Neural cell (in vitro differentiated cells): ENCODE measurements around the gene PRKAG2. TPM values are rescaled to one million over a fixed set of nuclear protein-coding genes. Genes with fewer than 3 reads are reported as not detected.
"Not testable (repeated sequence)": the region's sequence is repeated elsewhere in the genome, so short reads cannot be mapped to it uniquely, and the experiment has no call there.

Experiments
- H2AFZ ChIP-seq: fragments of 200-600, 300-800 bp; sonication (generic), shearing (Covaris generic); 2 replicates; pipeline ENCODE4 v1.6.0; 2014; ENCODE audit warnings: low read depth, mild to moderate bottlenecking, antibody characterized with exemption, low read length, moderate library complexity
- H3F3A ChIP-seq: fragments of 200-600 bp; shearing (Covaris generic); 2 replicates; pipeline ENCODE4 v1.6.1; 2016; ENCODE audit warnings: mild to moderate bottlenecking, moderate library complexity, mixed read lengths, antibody characterized with exemption, low read length; ENCODE audit not compliant: insufficient read depth, poor library complexity, severe bottlenecking
- H3K27ac ChIP-seq: fragments of 200-600, 300-800 bp; sonication (generic), shearing (Covaris generic); 2 replicates; pipeline ENCODE4 v1.5.1; 2014; ENCODE audit warnings: mild to moderate bottlenecking, low read length, moderate library complexity
- H3K27me3 ChIP-seq: fragments of 300-800, 200-600 bp; sonication (generic), shearing (Covaris generic); 2 replicates; pipeline ENCODE4 v1.6.0; 2014; ENCODE audit warnings: mild to moderate bottlenecking, low read depth, low read length, moderate library complexity; ENCODE audit not compliant: insufficient read depth
- H3K36me3 ChIP-seq: fragments of 300-800, 200-600 bp; sonication (generic), shearing (Covaris generic); 2 replicates; pipeline ENCODE4 v1.5.1; 2014; ENCODE audit warnings: mild to moderate bottlenecking, antibody characterized with exemption, low read length, moderate library complexity; ENCODE audit not compliant: insufficient read depth
- H3K4me2 ChIP-seq: fragments of 300-800, 200-600 bp; sonication (generic), shearing (Covaris generic); 2 replicates; pipeline ENCODE4 v1.6.0; 2014; ENCODE audit warnings: mild to moderate bottlenecking, low read length
- H3K4me3 ChIP-seq: fragments of 300-800, 200-600 bp; sonication (generic), shearing (Covaris generic); 2 replicates; pipeline ENCODE4 v1.5.1; 2014; ENCODE audit warnings: mild to moderate bottlenecking, low read length, moderate library complexity
- H3K79me2 ChIP-seq: fragments of 200-600 bp; shearing (Covaris generic); replicated peaks from 2 replicates; pipeline ENCODE4 v1.6.0; 2014; ENCODE audit warnings: mild to moderate bottlenecking, low read length, moderate library complexity; ENCODE audit not compliant: insufficient read depth
- H3K9ac ChIP-seq: fragments of 300-800, 200-600 bp; sonication (generic), shearing (Covaris generic); 2 replicates; pipeline ENCODE4 v1.6.1; 2016; ENCODE audit warnings: mild to moderate bottlenecking, low read length, mixed read lengths
- H3K9me2 ChIP-seq: fragments of 200-600 bp; shearing (Covaris generic); 2 replicates; pipeline ENCODE4 v1.6.1; 2016; ENCODE audit warnings: mild to moderate bottlenecking, low read length, mixed read lengths; ENCODE audit not compliant: insufficient read depth
- H3K9me3 ChIP-seq: fragments of 200-600, 300-800 bp; sonication (generic), shearing (Covaris generic); 2 replicates; pipeline ENCODE4 v1.6.1; 2016; ENCODE audit warnings: mild to moderate bottlenecking, mixed run types, low read length, moderate library complexity, mixed read lengths
- H4K20me1 ChIP-seq: fragments of 200-600 bp; shearing (Covaris generic); 2 replicates; pipeline ENCODE4 v1.6.1; 2016; ENCODE audit warnings: mild to moderate bottlenecking, mixed run types; ENCODE audit not compliant: insufficient read depth
- CTCF ChIP-seq: fragments of 450-650 bp; IDR thresholded peaks from 2 replicates; pipeline ENCODE4 v1.5.1; 2014; ENCODE audit warnings: antibody characterized with exemption, mild to moderate bottlenecking, moderate library complexity; ENCODE audit not compliant: poor library complexity, severe bottlenecking
- EP300 ChIP-seq: fragments of 450-650 bp; conservative IDR thresholded peaks from 2 replicates; pipeline ENCODE4 v1.6.1; 2014; ENCODE audit warnings: antibody characterized with exemption, mild to moderate bottlenecking, moderate library complexity; ENCODE audit not compliant: poor library complexity, severe bottlenecking
- EZH2 ChIP-seq: fragments of 200-600, 300-800 bp; shearing (Covaris generic), sonication (generic); IDR thresholded peaks from 2 replicates; pipeline ENCODE4 v1.6.1; 2014; ENCODE audit warnings: antibody characterized with exemption, low read length, borderline replicate concordance, mild to moderate bottlenecking; ENCODE audit not compliant: insufficient read depth, poor library complexity, severe bottlenecking
- MXI1 ChIP-seq: fragments of 450-650 bp; conservative IDR thresholded peaks from 2 replicates; pipeline ENCODE4 v1.6.1; 2014; ENCODE audit warnings: antibody characterized with exemption, mild to moderate bottlenecking; ENCODE audit not compliant: poor library complexity, severe bottlenecking
- POLR2AphosphoS5 ChIP-seq: IDR thresholded peaks from 2 replicates; pipeline ENCODE4 v1.6.1; 2012
- RAD21 ChIP-seq: fragments of 450-650 bp; conservative IDR thresholded peaks from 2 replicates; pipeline ENCODE4 v1.6.1; 2014; ENCODE audit warnings: antibody characterized with exemption, mild to moderate bottlenecking, moderate library complexity
- REST ChIP-seq: IDR thresholded peaks from 2 replicates; pipeline ENCODE4 v1.6.1; 2012; ENCODE audit warnings: borderline replicate concordance
- SMC3 ChIP-seq: fragments of 450-650 bp; conservative IDR thresholded peaks from 2 replicates; pipeline ENCODE4 v1.6.1; 2014; ENCODE audit warnings: antibody characterized with exemption, mild to moderate bottlenecking, moderate library complexity; ENCODE audit not compliant: poor library complexity
- TAF1 ChIP-seq: IDR thresholded peaks from 2 replicates; pipeline ENCODE4 v1.6.1; 2012; ENCODE audit warnings: low read depth
- polyA plus RNA-seq: library from polyadenylated mRNA; depleted of rRNA; stranded (reverse); fragments of >200 nt; gene quantifications from 2 replicates; pipeline ENCODE4 v1.2.3, GENCODE V29; 2014

The PRKAG2 gene
- polyA plus RNA-seq, 1 donor from 2014 or later, result 22.9 TPM

GRCh38 chr7:151874479-151874878, 2.4 kb downstream of the PRKAG2 start:
- not testable (repeated sequence) for H3K4me3 ChIP-seq, H2AFZ ChIP-seq, H4K20me1 ChIP-seq, H3K36me3 ChIP-seq, H3F3A ChIP-seq, H3K9me2 ChIP-seq, H3K4me2 ChIP-seq, H3K9me3 ChIP-seq, H3K9ac ChIP-seq, H3K79me2 ChIP-seq, H3K27ac ChIP-seq
- peaks cover 41% of the 10 kb centered on the region for H3K27me3 ChIP-seq

GRCh38 chr7:151873402-151873965, 3.4 kb downstream of the PRKAG2 start:
- H3F3A ChIP-seq, result no peaks in the 10 kb centered on the region

GRCh38 chr7:151872531-151873401, 4.1 kb downstream of the PRKAG2 start:
- Histone ChIP-seq H4K20me1 (no peaks in the 10 kb centered on the region), H3K9me3 (no peaks in the 10 kb centered on the region), H3K4me3 (no peak overlapping the region), H3K27me3 (peaks cover 28% of the 10 kb centered on the region), H3K79me2 (no peaks in the 10 kb centered on the region), H3K9me2 (no peaks in the 10 kb centered on the region), H3K36me3 (no peaks in the 10 kb centered on the region), H2AFZ (no peak overlapping the region), H3F3A (no peaks in the 10 kb centered on the region), H3K4me2 (no peak overlapping the region), H3K9ac (no peak overlapping the region), H3K27ac (no peak overlapping the region)
- TF ChIP-seq POLR2AphosphoS5 (no peak), EZH2 (no peak)

More at GRCh38 chr7:151873402-151873965, 3.4 kb downstream of the PRKAG2 start:
- Histone ChIP-seq H3K9me2 (no peaks in the 10 kb centered on the region), H3K79me2 (no peaks in the 10 kb centered on the region), H3K27ac (no peak overlapping the region), H3K4me3 (no peak overlapping the region), H3K36me3 (no peaks in the 10 kb centered on the region), H2AFZ (no peak overlapping the region), H3K4me2 (no peak overlapping the region), H4K20me1 (no peaks in the 10 kb centered on the region), H3K9ac (no peak overlapping the region), H3K27me3 (peaks cover 35% of the 10 kb centered on the region), H3K9me3 (no peaks in the 10 kb centered on the region)
- no peak for TF ChIP-seq RAD21
- no peak for TF ChIP-seq CTCF

- H3K79me2 ChIP-seq, result no peaks in the 10 kb centered on the region
- H4K20me1 ChIP-seq, result no peaks in the 10 kb centered on the region
- H2AFZ ChIP-seq, result no peak overlapping the region
- no peaks in the 10 kb centered on the region for H3K9me2 ChIP-seq
- no peak overlapping the region for H3K27ac ChIP-seq
- H3K27me3 ChIP-seq, result peaks cover 20% of the 10 kb centered on the region
- no peaks in the 10 kb centered on the region for H3K36me3 ChIP-seq
- H3K4me3 ChIP-seq, result no peak overlapping the region
- no peak overlapping the region for H3K9ac ChIP-seq
- no peaks in the 10 kb centered on the region for H3F3A ChIP-seq
- H3K9me3 ChIP-seq, result no peaks in the 10 kb centered on the region
- TF ChIP-seq REST (no peak), POLR2AphosphoS5 (no peak), SMC3 (no peak), EZH2 (no peak), CTCF (no peak), TAF1 (no peak), EP300 (no peak), RAD21 (no peak), MXI1 (no peak)
- no peak overlapping the region for H3K4me2 ChIP-seq
Observed at GRCh38 chr7:151871904-151872303, 5.0 kb downstream of the PRKAG2 start.
